Natural killer cell (primary cell): ENCODE results near the gene CLECL1. TPM values are rescaled to one million over a fixed set of nuclear protein-coding genes. Genes with fewer than 3 reads are reported as not detected.

Experiments
- ATAC-seq, 3 donors: fragments of 150-1000 bp in 2 of 3; fragments of 200-7000 bp in 1 of 3; cut with Tn5 transposase; 1 replicate in 1 of 3; 2 replicates in 2 of 3; pipeline ENCODE4 v1.10.0; 2021; ENCODE audit warnings: mild to moderate bottlenecking in 2 of 3, moderate library complexity in 2 of 3
- DNase-seq, 2 donors: peaks; one replicate each; pipeline versions ENCODE4 v3.0.0 to v3.0.0-alpha.2; 2013 to 2021; ENCODE audit warnings: mixed read lengths in 1 of 2
- H3K27ac ChIP-seq: one replicate; pipeline ENCODE4 v1.5.1; 2013; ENCODE audit warnings: mild to moderate bottlenecking, low read length
- H3K27me3 ChIP-seq: one replicate; pipeline ENCODE4 v1.6.1; 2013; ENCODE audit warnings: low read length; ENCODE audit not compliant: control insufficient read depth, insufficient read depth
- H3K36me3 ChIP-seq: one replicate; pipeline ENCODE4 v1.6.1; 2013; ENCODE audit warnings: low read length; ENCODE audit not compliant: control insufficient read depth, insufficient read depth
- H3K4me1 ChIP-seq: one replicate; pipeline ENCODE4 v1.6.1; 2013; ENCODE audit warnings: low read length; ENCODE audit not compliant: control insufficient read depth, insufficient read depth
- H3K4me3 ChIP-seq: one replicate; pipeline ENCODE4 v1.5.1; 2013; ENCODE audit warnings: low read length
- H3K9me3 ChIP-seq: one replicate; pipeline ENCODE4 v1.6.1; 2013; ENCODE audit warnings: low read length; ENCODE audit not compliant: control insufficient read depth, insufficient read depth
- H3K27ac Mint-ChIP-seq, 2 donors: one replicate each; pipeline ENCODE4 v1.8.0; 2022; ENCODE audit warnings: mild to moderate bottlenecking in 2 of 2, mixed read lengths in 2 of 2, moderate library complexity in 1 of 2
- H3K27me3 Mint-ChIP-seq, 2 donors: one replicate each; pipeline ENCODE4 v1.8.0; 2022; ENCODE audit warnings: low read depth in 2 of 2, mixed read lengths in 2 of 2
- H3K36me3 Mint-ChIP-seq: one replicate; pipeline ENCODE4 v1.8.0; 2022; ENCODE audit warnings: mixed read lengths
- H3K4me1 Mint-ChIP-seq, 2 donors: one replicate each; pipeline ENCODE4 v1.8.0; 2022; ENCODE audit warnings: mixed read lengths in 2 of 2
- H3K4me3 Mint-ChIP-seq: one replicate; pipeline ENCODE4 v1.8.0; 2022; ENCODE audit warnings: mild to moderate bottlenecking, moderate library complexity, mixed read lengths
- H3K9me3 Mint-ChIP-seq, 2 donors: one replicate each; pipeline ENCODE4 v1.8.0; 2022; ENCODE audit warnings: mixed read lengths in 2 of 2
- WGBS: methylation state at CpG from one replicate; pipeline ENCODE4 v1.1.7; 2013; ENCODE audit warnings: missing lambda C conversion rate; ENCODE audit not compliant: insufficient coverage; 5-methylcytosine and 5-hydroxymethylcytosine counted together
- intact Hi-C: fragments of 100-400 bp; cut with micrococcal nuclease; formaldehyde crosslinking; loops from one replicate; pipeline ENCODE4 v1.14.2; 2022
- total RNA-seq, 4 donors: library from RNA; stranded (reverse); fragments of 120-200 nt in 1 of 4; gene quantifications; one replicate each; pipeline versions ENCODE4 v1.2.3 to v1.2.4, GENCODE V29; 2013 to 2022
- TF ChIP-seq, protein P1 (sequence below): fragments of 200-600 bp; IDR thresholded peaks from one replicate; pipeline ENCODE4 v1.8.0; 2022; ENCODE audit warnings: antibody characterized with exemption

CLECL1 gene
- total RNA-seq, 3 donors from 2014 or later (not counting 1 experiment from before 2014, with no cell fraction given), result 0.64 to 1.5 (median 0.72) TPM

DNA sequence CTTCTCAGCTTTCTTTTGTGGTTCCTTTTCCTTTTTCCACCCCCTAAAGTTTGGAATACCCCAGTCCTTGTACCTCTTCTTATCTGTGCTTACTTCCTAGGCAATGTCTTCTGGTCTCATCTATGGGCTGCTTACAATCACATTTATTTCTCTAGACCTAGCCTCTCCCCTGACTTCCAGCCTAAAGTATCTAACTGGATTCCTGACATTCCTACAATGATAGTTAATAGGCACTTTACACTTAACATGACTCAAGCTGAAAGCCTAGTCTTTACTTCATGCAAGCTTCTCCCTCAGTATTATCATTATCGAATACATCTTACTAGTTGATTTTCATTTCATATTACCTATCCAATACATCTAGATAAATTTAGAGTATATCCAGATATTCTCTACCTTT is 21.2 kb downstream of the CLECL1 start:
- Mint-ChIP-seq H3K4me1 (peaks cover 15 to 22% of the 10 kb centered on the region in 2 donors), H3K27ac (no peak overlapping the region), H3K36me3 (no peaks in the 10 kb centered on the region), H3K9me3 (no peaks in the 10 kb centered on the region), H3K4me3 (no peak overlapping the region), H3K27me3 (no peaks in the 10 kb centered on the region)
- WGBS, result 100% methylated on average over 1 of the region's 1 CpG
- TF ChIP-seq, protein P1, sequence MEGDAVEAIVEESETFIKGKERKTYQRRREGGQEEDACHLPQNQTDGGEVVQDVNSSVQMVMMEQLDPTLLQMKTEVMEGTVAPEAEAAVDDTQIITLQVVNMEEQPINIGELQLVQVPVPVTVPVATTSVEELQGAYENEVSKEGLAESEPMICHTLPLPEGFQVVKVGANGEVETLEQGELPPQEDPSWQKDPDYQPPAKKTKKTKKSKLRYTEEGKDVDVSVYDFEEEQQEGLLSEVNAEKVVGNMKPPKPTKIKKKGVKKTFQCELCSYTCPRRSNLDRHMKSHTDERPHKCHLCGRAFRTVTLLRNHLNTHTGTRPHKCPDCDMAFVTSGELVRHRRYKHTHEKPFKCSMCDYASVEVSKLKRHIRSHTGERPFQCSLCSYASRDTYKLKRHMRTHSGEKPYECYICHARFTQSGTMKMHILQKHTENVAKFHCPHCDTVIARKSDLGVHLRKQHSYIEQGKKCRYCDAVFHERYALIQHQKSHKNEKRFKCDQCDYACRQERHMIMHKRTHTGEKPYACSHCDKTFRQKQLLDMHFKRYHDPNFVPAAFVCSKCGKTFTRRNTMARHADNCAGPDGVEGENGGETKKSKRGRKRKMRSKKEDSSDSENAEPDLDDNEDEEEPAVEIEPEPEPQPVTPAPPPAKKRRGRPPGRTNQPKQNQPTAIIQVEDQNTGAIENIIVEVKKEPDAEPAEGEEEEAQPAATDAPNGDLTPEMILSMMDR, result no peak
- intact Hi-C loops, result no loop called here
- Histone ChIP-seq H3K27ac (no peak overlapping the region), H3K4me3 (no peak overlapping the region), H3K4me1 (peaks cover 14% of the 10 kb centered on the region), H3K9me3 (no peaks in the 10 kb centered on the region), H3K36me3 (no peaks in the 10 kb centered on the region), H3K27me3 (no peaks in the 10 kb centered on the region)
- ATAC-seq, result no peak
- DNase-seq, result no peak

DNA sequence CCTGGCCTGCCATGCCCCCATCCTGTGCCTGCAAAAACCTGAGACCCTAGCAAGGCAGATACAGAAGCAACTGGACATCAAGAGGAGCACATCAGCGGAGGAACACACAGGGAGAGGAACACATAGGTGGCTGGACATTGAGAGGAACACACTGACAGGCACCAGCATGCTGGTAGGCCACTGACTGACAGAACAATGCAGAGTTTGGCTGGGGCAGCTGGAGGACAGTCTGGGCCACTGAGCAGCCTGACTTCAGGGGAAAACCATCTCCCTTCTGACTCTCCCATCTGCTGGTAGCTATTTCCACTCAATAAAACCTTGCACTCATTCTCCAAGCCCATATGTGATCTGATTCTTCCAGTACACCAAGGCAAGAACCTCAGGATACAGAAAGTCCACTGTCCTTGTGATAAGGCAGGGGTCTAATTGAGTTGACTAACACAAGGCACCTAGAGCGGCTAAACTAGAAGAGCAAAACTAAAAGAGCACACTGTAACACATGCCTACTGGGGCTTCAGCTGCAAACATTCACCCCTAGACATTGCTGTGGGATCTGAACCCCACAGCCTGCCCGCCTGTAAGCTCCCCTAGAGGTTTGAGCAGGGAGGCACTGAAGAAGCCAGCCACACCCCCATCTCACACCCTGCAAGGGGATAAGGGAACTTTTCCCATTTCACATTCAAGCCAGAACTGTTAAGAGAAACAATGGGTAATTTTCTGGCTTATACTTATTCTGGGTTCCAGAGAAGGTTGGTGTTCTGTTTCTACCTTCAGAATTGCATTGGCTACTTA is 22.1 kb downstream of the CLECL1 start:
- Mint-ChIP-seq H3K9me3 (no peaks in the 10 kb centered on the region), H3K27ac (no peak overlapping the region), H3K27me3 (no peaks in the 10 kb centered on the region), H3K4me3 (no peak overlapping the region), H3K4me1 (peaks cover 24 to 31% of the 10 kb centered on the region in 2 donors), H3K36me3 (peaks cover 6% of the 10 kb centered on the region)
- Histone ChIP-seq H3K9me3 (no peaks in the 10 kb centered on the region), H3K27me3 (no peaks in the 10 kb centered on the region), H3K27ac (no peak overlapping the region), H3K36me3 (no peaks in the 10 kb centered on the region), H3K4me1 (peaks cover 14% of the 10 kb centered on the region), H3K4me3 (no peak overlapping the region)
- WGBS, result 88% methylated on average over 3 of the region's 3 CpGs
- intact Hi-C loops, result no loop called here
- DNase-seq (no peak), ATAC-seq (no peak)
- TF ChIP-seq, protein P1, result no peak

DNA sequence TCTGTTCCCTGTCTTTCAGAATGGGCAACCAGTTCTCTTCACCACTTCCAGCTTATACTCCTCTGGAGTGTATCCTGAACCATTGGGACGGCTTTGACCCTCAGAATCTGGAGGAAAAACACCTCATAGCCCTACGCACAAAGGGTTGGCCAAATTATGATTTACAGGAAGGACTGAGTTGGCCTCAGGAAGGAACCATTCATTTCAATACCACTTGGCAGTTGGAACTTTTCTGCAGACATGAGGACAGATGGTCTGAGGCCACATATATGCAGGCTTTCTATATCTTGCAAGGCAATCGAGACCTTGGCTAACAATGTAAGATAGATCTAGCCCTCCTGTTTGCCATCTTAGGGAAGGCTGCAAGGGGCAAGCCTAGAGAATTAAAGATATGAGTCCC is 24.0 kb downstream of the CLECL1 start:
- Mint-ChIP-seq H3K27me3 (no peaks in the 10 kb centered on the region), H3K4me3 (no peak overlapping the region), H3K9me3 (peaks cover 0 to 2% of the 10 kb centered on the region in 2 donors), H3K36me3 (peaks cover 6% of the 10 kb centered on the region), H3K27ac (peak overlapping the region in 1 of 2 donors; percentile 51), H3K4me1 (peaks cover 24 to 43% of the 10 kb centered on the region in 2 donors)
- Histone ChIP-seq H3K27ac (no peak overlapping the region), H3K4me1 (peaks cover 14% of the 10 kb centered on the region), H3K27me3 (no peaks in the 10 kb centered on the region), H3K36me3 (no peaks in the 10 kb centered on the region), H3K4me3 (no peak overlapping the region), H3K9me3 (no peaks in the 10 kb centered on the region)
- intact Hi-C loops, result loop anchor here (1.0 to 2.0 kb wide), 3 partner anchors 75 to 378 kb away; no protein-coding TSS in a partner anchor
- ATAC-seq (no peak), DNase-seq (no peak)
- TF ChIP-seq, protein P1, result no peak
- WGBS, result 85% methylated on average over 3 of the region's 3 CpGs
